HTR-8/SVneo (cell line): Measurements from ENCODE around the gene NCOA7.
A peak's percentile ranks its signal among the peaks of the same experiment; 100 is the strongest.

Experiments used
- DNase-seq: peaks from one replicate; pipeline ENCODE4 v3.0.0; 2011; ENCODE audit warnings: low spot score, mixed read lengths; ENCODE audit not compliant: insufficient read length
- FAIRE-seq: peaks from 2 replicates; lab custom pipeline; 2011; peaks lifted over from hg19 to GRCh38; lab: Jason Lieb, UNC

Gene NCOA7, protein sequence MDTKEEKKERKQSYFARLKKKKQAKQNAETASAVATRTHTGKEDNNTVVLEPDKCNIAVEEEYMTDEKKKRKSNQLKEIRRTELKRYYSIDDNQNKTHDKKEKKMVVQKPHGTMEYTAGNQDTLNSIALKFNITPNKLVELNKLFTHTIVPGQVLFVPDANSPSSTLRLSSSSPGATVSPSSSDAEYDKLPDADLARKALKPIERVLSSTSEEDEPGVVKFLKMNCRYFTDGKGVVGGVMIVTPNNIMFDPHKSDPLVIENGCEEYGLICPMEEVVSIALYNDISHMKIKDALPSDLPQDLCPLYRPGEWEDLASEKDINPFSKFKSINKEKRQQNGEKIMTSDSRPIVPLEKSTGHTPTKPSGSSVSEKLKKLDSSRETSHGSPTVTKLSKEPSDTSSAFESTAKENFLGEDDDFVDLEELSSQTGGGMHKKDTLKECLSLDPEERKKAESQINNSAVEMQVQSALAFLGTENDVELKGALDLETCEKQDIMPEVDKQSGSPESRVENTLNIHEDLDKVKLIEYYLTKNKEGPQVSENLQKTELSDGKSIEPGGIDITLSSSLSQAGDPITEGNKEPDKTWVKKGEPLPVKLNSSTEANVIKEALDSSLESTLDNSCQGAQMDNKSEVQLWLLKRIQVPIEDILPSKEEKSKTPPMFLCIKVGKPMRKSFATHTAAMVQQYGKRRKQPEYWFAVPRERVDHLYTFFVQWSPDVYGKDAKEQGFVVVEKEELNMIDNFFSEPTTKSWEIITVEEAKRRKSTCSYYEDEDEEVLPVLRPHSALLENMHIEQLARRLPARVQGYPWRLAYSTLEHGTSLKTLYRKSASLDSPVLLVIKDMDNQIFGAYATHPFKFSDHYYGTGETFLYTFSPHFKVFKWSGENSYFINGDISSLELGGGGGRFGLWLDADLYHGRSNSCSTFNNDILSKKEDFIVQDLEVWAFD

DNA sequence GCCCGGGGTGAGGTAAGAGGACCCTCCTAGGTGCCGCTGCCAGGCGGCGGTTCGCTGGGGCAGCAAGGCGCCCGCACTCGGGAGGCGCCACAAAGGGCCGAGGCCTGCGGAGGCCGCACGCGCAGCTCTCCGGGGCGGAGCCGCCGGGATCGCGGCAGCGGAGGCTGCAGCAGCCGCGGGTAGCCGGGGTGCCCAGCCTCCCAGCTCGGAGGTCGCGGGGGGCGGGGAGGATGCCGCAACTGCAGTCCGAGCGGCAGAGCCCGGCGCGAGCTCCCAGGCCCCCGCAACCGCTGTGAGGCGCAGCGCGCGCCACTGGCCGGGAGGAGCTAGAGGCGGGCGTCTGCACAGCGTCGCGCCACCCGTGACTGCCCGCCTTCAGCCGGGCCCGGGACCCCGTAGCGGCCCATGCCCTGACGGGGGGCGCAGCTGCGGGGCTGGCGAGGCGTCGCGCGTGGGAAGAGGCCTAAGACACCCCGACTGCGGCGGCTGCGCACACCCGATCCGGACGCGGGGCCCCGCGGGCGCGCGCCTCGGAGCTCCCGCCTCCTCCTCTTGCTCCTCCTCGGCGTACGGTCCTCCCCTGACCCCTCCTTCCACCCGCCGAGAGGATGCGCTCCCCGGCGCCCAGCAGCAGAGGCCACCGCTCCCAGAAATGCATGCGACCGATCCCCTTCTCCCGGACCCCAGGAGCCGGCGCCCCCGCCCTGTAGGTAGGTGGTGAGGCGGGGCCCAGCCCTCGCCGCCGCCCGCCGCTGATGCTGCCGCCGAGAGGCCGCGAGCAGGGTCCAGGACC, at the start of gene NCOA7:
Gene NCOA7, plus strand, starts transcription at position 603 of the 793 bp plus-strand sequence. CDS start 24,395 bp downstream, outside the sequence.
- DNase-seq (peak; percentile 64), FAIRE-seq (peak; percentile 26)

DNA sequence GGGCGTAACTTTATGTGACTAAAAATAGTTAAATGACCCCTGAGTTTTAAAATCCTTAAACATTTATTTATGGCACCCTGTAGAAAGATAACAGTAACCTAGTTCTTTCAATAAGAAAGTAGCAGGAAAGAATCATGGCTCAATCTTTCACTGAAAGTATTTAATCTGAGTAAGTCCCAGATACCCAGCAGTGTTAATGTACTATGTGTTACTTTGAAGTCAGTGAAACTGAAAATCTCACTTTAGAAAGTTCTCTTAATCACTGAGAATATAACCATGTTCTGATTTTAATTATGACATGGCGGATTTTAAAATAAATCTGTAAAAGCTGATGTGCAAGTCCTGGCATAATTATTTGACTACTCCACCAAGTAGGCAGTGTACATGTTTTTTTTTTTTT, 49.4 kb upstream of the NCOA7 start:
- DNase-seq (no peak), FAIRE-seq (no peak)

DNA sequence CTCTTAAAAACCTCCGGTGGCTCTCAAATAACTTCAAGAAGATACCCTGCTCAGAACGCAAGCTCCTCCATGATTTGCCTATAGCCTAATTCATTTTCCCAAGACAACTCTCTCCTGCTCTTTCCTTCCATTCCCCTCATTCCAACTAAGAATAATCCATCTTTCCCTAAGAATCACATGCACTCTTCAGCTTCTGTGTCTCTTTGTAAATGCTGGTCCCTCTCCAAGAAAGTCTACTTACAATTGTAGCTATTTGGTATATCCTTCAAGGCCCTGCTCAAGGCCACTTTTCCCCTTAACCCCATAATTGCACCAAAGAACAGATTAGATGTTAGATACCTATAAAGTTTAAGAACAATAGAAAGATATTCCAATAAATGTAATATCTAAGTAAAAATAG, 48.7 kb upstream of the NCOA7 start:
- no peak for DNase-seq

DNA sequence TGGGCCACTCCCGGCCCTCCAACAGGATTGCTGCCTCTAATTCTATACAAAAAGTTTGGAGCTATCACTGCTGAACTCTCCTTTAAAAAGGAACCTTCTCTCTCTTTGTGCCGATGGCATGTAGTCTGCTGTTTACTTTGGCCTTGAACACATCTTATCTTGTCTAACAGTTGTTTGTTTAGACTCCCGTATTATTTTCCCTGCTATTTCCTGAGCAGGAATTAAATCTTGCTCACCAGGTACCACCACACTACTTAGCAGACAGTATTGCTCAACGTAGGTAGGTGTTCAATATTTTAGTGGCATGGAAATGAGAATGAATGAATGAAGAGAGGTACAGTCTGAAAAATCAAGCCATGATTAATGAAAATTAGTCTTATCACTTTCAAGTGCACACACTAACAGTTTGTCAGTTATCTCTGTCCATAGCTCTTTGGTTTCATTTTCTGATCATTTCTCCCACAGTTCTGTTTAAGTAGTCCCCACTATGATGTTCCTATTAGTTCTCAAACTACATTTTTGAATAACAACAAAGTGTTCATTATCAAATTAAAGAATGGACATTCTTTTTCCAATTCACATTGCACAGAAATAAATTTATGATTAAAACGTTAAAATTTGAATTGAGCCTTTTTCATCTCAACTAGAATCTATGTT, 48.2 kb upstream of the NCOA7 start:
- DNase-seq: no peak
- FAIRE-seq: no peak

More for the DNA sequence above, 48.7 kb upstream of the NCOA7 start:
- FAIRE-seq: no peak

DNA sequence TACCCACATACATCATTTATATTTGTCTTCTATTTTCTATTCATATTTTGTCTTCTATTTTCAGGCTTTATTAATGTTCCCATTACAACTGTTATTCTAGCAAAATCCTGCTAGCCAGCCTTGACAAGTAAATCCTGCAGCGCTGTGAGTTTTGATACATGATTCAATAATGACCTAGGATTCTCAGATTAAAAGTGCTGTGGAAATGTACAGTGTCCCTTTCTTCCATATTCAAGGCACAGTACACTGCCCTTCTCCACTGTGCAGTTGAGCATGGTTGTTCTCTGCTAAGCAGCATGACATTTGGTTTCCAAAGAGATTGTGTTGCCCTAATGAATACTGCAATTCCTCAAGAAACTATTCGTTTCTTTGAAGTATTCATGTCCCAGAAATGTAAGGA, 47.2 kb upstream of the NCOA7 start:
- FAIRE-seq (no peak), DNase-seq (no peak)

DNA sequence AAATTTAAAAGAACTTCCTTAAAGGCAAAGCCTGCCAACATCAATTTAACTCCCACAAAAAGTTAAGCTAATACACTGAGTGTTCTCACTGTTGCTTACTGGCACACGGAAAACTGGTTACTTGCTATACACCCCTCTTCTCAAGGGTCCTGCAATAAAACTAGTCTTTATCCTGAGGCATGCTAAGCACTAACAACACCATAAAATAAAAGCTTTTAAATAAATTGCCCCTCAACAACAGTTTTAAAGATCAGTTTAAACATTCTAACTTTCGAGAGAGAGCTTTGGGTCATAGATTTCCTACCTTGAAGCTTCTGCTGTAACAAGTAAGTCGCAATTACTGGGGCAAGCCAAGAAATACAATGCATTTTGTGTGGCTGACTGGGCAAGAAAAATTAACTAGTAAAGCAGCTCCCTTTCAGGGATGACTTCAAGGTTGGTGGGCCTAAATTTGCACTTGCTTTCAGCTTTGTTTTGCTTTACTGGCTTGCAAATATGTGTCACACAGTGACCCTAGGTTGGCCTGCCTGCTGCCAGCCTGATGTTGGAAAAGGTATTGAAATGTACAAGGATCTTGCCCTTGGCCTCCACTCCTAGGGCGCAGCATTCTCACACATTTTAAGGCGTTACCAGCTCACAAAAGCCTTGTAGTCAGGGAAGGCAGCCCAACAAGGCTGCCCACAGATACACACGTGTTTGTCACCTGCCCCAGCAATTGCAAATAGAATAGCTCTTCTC, 45.3 kb upstream of the NCOA7 start:
- no peak for FAIRE-seq

DNA sequence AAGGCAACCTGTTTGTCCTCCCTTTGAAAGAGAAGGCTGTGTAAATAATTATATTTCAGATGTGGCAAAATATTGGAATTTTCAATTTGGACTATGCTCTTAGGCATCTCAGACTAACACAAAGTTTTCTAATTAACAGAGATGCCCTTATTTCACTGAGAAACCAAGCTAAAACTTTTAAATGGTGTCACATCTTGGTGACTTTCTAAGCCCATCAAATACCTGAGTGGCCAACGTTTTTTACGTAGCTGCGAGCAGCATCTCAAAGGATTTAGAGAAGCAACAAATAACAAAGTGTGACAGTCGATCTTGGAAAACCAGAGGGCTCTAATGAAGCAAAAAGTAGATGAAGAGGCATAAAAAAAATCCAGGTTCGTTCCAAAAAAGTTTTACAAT, 44.7 kb upstream of the NCOA7 start:
- FAIRE-seq (no peak), DNase-seq (no peak)

More for the DNA sequence above, 45.3 kb upstream of the NCOA7 start:
- no peak for DNase-seq

DNA sequence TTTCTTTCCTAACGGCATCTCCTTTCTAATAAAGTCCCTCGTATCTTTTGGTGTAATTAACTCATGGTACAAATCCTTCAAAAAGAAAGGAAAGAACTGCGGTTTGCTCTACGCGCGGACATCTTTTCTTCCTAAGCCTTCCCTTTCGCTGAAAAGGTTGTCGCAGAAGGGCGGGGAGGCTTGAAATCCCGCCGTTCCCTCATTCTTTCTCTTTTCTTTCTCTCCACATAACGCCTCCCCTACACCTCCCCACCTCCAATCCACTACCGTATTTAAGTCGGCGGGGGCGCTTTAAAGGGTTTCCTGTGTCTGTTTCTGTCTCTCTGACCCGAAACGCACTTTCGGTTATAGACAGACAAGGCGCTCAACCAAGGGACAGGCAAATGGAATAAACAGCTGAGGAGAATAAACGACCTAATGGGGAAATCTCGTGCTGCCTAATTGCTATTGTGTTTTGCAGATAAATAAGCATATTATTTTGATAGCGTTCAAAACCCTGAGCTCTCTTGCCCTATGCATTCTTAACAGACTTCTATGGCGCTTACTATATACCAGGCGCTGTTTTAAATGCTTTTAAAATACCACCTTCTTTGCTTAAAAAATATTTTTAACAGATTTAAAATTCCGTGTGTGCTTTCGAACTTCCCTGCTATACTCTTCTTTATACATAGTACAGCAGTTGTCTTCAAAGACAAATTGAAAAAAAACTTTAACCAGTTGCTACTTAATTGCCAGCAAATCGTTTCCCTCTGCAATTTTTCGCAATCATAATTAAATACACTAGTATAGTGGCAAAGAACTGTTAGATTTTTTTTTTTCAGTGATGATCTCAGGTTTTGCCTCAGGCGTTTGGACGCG, 43.8 kb upstream of the NCOA7 start:
- FAIRE-seq: no peak
- no peak for DNase-seq

DNA sequence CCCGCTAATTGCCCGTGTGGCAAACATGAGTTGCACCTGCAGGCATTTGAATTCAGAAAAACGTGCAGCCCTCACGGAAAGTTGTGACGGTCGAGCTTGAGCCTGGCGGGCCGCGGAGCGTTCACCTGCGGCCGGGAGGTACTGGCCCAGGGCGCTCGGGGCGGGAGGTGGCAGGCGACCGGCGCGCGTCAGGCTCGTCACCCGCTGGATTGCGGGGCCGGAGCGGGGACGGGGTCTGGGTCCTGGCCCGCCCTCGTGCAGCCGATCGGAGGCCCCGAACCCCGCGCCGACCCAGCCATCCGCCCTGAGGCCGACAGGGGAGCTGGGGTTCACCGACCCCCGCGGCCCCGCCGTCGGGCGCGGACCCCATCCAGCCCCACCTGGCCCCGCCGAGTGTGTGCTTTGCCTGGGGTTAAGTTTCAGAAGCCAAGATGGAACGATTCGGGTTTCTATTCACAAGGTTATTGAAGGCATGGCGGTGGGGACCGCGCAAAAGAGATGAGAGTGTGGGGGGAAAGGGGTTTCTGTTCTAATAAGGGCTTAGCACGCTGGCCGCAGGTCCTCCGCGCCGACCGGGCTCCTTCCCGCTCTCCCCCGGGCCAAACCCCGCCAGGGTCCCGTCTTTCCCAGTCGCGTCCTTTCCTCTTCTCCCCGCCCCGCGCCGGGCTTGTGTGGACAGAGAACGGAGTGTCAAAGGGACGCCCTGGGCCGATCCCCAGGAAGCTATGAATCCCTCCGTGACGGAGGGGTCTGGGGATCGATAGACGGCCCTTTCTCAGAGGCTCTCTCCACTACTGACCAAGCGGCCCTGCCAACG, 43.0 kb upstream of the NCOA7 start:
- FAIRE-seq (no peak), DNase-seq (peak; percentile 9)

DNA sequence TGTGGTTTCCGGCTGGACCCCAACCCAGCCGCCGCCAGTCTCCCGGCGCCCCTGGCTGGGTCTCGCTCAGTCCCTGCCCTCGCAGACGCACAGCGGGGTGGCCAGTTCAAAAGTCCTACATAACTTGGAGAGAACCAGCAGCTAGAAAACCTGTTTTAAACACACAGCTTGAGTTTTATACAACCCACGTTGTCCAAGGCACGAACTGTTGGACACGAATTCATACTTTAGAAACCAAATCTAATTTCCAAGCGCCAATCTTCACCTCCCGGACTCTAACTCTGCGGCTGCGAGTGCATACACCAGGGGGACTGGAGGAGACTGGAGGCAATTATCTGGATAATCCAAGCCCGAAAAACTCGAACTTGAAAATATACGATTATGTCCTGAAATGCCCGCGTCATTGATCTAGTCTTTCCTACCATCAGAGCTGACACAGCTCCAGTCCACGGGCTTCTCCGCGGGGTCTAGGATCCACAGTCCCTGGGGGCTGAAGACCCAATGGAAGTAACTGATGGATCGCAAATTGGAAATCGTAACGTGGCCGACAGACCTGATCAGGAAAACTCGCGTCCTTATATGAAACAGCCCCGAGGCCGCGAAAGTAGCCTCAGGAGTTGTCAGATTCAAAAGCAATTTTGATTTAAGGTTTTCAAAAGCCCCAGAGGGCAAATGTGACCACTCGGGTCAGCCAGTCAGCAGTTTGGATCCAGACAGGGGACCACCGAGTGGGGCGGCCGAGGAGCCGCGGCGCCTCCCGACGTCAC, 42.2 kb upstream of the NCOA7 start:
- DNase-seq (peak; percentile 10), FAIRE-seq (no peak)

DNA sequence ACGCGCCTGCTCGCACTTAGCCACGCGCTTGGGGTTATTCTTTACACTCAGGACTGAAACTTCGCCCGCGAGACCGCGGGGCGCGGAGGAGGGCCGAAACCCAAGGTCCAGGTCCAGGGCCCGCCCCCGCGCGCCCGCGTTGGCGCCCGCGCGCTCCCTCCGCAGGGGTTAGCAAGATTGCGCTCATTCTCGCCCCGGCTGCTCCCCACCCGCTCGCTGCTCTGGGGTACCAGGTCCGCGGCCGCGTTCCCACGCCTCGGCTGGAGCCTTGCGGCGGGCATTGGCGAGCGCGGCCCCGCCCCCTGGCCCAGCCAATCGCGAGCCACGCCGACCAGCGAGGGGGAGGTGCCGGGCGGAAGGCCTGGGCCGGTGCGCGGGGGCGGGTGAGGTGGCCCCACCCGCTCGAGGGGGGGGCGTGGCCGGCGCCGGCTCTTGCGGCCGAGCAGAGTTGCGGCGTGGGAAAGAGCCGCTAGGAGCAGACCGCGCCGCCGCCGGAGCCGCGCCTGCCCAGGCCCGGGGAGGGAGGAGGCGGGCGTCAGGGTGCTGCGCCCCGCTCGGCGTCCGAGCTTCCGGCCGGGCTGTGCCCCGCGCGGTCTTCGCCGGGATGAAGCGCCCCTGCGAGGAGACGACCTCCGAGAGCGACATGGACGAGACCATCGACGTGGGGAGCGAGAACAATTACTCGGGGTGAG, 41.4 kb upstream of the NCOA7 start, which contains the start of gene HEY2:
Gene HEY2, plus strand, starts transcription at position 460 of the 692 bp plus-strand sequence. Its CDS starts 145 bp downstream, at position 605.
- peak; percentile 97 for FAIRE-seq
- peak; percentile 88 for DNase-seq

DNA sequence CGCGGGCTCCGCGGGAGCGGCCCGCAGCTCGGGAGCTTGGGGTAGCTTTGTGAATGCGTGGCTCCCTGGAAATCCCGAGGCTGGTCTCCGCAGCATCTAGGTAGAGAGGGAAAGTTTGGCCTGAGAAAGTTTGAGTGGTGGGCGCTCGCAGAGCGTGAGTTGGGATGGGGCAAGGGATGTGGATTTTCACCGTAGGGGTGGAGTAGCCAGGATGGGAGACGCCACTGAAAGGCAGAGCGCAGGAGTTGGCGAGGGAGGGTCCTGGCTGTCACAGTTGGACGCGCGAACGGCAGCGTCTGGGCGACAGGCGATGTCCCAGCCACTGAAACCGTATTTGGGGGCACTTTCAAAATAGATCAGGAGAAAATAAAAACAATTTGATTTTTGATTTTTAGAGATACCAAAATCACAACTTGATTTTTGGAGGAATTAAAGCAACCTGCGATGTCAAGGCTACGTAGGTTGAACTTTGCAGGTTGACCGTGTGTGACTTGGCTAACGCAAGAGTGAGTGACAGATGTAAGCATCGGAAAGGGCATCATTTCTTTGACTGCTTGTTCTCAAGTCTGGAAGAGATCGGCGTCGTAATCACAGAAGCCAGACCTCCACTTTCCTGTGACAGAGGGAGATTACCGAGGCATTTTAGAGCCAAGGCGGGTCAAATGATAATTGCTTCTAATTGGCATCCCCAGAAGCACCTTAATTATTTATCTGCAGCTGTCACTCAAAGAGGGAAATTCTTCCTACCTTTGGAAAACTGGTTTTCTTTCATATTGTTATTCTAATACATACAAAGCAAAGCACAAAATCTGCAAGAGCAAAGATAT, 40.7 kb upstream of the NCOA7 start:
- FAIRE-seq (no peak), DNase-seq (peak; percentile 4)

DNA sequence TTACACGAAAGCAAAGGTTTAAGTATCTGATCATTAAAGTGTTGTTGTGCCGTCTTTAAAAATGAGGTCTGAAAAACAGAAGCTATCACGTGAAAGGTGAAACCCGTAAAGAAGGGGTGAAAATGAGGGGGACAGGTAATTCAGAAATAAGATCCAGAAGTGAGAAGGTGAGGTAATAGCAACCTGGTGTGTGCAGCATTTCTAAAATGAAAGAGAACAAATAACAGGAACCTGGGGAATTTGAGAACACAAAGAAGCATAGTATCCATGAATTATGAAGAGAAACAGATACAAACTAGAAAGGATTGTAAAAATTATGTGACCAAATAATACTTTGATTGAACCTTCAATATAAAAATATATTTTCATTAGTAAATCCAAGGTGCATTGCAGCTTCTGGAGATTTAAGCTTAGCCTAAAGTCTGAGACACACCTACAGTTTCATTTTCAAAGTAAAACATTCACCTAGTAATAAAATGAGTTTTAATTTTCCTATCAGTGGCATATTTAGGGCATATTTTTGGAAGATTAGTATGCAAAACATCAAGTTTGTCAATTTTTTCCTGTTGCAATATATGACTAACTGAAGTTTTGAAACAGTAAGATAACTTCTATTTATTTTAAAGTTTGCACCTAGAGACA, 39.9 kb upstream of the NCOA7 start:
- DNase-seq (no peak), FAIRE-seq (no peak)

DNA sequence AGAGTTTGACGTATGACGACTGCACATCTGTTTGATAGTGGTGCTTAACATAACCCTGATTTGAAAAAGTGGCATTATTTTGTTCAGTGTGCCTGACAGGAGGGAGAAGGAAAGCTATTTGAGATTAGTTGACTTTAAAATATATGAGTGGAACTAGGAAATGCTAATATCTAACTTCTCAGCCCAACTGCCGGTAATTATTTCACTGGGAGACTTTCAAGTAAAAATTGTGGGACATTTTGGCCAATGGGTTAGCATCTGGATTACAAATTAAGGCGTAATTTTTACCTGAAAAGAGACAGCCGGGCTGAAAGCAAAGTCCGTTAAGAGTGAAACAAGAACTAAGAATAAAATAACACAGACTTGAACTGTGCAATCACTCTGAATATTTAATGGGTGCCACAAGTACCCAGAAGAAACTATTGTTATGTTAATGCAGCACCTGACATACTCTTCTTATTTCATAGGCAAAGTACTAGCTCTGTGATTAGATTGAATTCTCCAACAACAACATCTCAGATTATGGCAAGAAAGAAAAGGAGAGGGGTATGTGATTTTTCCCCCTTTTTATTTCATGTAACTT, 39.3 kb upstream of the NCOA7 start:
- DNase-seq (no peak), FAIRE-seq (no peak)
